Ishikawa (cell line): ENCODE results near the gene ADIPOR1.

Source experiments
- CEBPB ChIP-seq: IDR thresholded peaks from 2 replicates; pipeline ENCODE4 v1.6.1; 2012
- CREB1 ChIP-seq: IDR thresholded peaks from 2 replicates; pipeline ENCODE4 v1.6.1; 2012; ENCODE audit warnings: low read depth
- EGR1 ChIP-seq: IDR thresholded peaks from 2 replicates; pipeline ENCODE4 v1.6.1; 2012
- EP300 ChIP-seq: IDR thresholded peaks from 2 replicates; pipeline ENCODE4 v1.6.1; 2012; ENCODE audit warnings: borderline replicate concordance
- FOXM1 ChIP-seq: IDR thresholded peaks from 2 replicates; pipeline ENCODE4 v1.6.1; 2012; ENCODE audit warnings: low read depth, borderline replicate concordance
- NFIC ChIP-seq: IDR thresholded peaks from 2 replicates; pipeline ENCODE4 v1.6.1; 2012
- RAD21 ChIP-seq: IDR thresholded peaks from 2 replicates; pipeline ENCODE4 v1.6.1; 2012; ENCODE audit warnings: low read depth
- REST ChIP-seq: IDR thresholded peaks from 2 replicates; pipeline ENCODE4 v1.6.1; 2012; ENCODE audit warnings: low read depth, mild to moderate bottlenecking
- TAF1 ChIP-seq: IDR thresholded peaks from 2 replicates; pipeline ENCODE4 v1.6.1; 2012; ENCODE audit warnings: low read depth, mild to moderate bottlenecking
- TCF12 ChIP-seq: IDR thresholded peaks from 2 replicates; pipeline ENCODE4 v1.6.1; 2012; ENCODE audit warnings: low read depth
- TEAD4 ChIP-seq: IDR thresholded peaks from 2 replicates; pipeline ENCODE4 v1.6.1; 2012
- USF1 ChIP-seq: IDR thresholded peaks from 2 replicates; pipeline ENCODE4 v1.6.1; 2012
- YY1 ChIP-seq: IDR thresholded peaks from 2 replicates; pipeline ENCODE4 v1.6.1; 2012; ENCODE audit warnings: low read depth
- ZBTB7A ChIP-seq: IDR thresholded peaks from 2 replicates; pipeline ENCODE4 v1.6.1; 2012; ENCODE audit warnings: low read depth
- TF ChIP-seq, protein P1 (sequence below): IDR thresholded peaks from 2 replicates; pipeline ENCODE4 v1.6.1; 2012

ADIPOR1 gene

DNA sequence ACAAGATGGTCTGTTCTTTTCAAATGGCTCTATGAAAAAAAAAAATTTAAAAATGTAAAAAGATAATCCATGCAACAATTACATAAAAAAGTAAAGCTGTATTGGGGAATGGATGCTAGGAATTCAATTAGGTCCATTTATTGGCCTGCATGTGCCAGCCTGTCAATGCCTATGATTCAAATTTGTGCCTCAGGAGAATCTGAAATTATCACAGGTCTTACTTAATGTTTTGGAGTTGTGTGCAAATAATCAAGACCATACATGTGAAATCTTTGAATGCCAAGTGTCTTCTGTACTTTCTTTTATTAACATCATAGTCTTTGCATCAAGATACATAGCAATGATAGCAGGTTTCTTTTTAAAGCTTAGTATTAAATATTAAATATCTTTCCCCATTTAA, 17.6 kb downstream of the ADIPOR1 start:
- TF ChIP-seq TAF1 = no peak
- no peak for TF ChIP-seq USF1
- no peak for TF ChIP-seq NFIC
- no peak for TF ChIP-seq EGR1
- no peak for TF ChIP-seq CEBPB
- no peak for TF ChIP-seq RAD21
- no peak for TF ChIP-seq TEAD4
- no peak for TF ChIP-seq YY1
- TF ChIP-seq ZBTB7A = no peak
- no peak for TF ChIP-seq FOXM1
- TF ChIP-seq CREB1 = no peak
- no peak for TF ChIP-seq TCF12
- TF ChIP-seq, protein P1, sequence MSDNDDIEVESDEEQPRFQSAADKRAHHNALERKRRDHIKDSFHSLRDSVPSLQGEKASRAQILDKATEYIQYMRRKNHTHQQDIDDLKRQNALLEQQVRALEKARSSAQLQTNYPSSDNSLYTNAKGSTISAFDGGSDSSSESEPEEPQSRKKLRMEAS = no peak

- TF ChIP-seq USF1 (no peak), NFIC (no peak), REST (no peak), TCF12 (no peak), CEBPB (no peak), EGR1 (no peak), TAF1 (no peak), ZBTB7A (no peak), EP300 (no peak), TEAD4 (no peak), YY1 (no peak)
These were observed 19.7 kb downstream of the ADIPOR1 start for GRCh38 chr1:202938287-202938925.

GRCh38 chr1:202935844-202936243, 22.3 kb downstream of the ADIPOR1 start:
- TF ChIP-seq, protein P1 = no peak
- TF ChIP-seq TAF1 = no peak
- TF ChIP-seq CREB1 = no peak
- no peak for TF ChIP-seq YY1
- TF ChIP-seq REST = no peak
- no peak for TF ChIP-seq CEBPB
- no peak for TF ChIP-seq RAD21
- TF ChIP-seq FOXM1 = no peak

GRCh38 chr1:202934755-202935154, 23.4 kb downstream of the ADIPOR1 start:
- no peak for TF ChIP-seq NFIC
- TF ChIP-seq REST = peak; percentile 80

DNA sequence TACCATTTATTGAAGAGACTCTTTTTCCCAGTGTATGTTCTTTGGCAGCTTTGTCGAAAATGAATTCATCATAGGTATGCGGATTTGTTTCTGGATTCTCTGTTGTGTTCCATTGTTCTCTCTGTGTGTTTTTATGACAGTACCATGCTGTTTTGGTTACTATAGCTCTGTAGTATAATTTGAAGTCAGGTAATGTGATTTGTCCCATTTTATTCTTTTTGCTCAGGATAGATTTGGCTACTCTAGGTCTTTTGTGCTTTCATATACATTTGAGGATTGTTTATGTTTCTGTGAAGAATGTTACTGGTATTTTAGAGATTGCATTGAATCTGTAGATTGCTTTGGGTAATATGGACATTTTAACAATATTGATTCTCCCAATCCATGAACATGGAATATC, 25.6 kb downstream of the ADIPOR1 start:
- TF ChIP-seq CREB1 (no peak), RAD21 (no peak), NFIC (no peak), USF1 (no peak), REST (no peak), TCF12 (no peak), TEAD4 (no peak), YY1 (no peak)
- TF ChIP-seq, protein P1 = no peak
